Loucy (cell line): ENCODE measurements around the gene SIRPB2.

Experiments used
- EZH2phosphoT487 ChIP-seq: fragments of 200-600 bp; IDR thresholded peaks from 2 replicates; pipeline ENCODE4 v1.6.1; 2018; ENCODE audit warnings: antibody characterized with exemption, mild to moderate bottlenecking, moderate library complexity, borderline replicate concordance
- TF ChIP-seq, protein P1 (sequence below): fragments of 200-600 bp; sonication (generic); conservative IDR thresholded peaks from 2 replicates; pipeline ENCODE4 v1.5.1; 2014; ENCODE audit warnings: mild to moderate bottlenecking, antibody characterized with exemption, low read length

DNA sequence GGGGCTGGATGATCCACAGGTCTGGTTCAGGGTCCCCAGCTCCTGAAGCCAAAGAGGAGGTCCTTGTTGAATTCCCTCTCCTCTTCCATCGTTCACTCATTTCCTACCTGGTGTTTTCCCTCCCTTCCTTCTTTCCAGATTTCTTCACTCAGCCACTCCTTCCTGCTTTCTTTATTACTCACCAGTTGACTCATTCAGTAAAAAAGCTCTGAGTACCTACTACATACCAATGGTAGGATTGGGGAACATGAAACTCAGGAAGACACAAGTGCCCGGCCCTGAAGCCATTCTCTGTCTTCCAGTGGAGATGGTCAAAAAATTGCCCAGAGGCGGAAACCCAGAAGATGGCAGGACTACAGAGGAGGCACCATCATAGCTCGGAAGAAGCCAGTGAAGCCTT, 12.7 kb downstream of the SIRPB2 start:
- TF ChIP-seq, protein P1, sequence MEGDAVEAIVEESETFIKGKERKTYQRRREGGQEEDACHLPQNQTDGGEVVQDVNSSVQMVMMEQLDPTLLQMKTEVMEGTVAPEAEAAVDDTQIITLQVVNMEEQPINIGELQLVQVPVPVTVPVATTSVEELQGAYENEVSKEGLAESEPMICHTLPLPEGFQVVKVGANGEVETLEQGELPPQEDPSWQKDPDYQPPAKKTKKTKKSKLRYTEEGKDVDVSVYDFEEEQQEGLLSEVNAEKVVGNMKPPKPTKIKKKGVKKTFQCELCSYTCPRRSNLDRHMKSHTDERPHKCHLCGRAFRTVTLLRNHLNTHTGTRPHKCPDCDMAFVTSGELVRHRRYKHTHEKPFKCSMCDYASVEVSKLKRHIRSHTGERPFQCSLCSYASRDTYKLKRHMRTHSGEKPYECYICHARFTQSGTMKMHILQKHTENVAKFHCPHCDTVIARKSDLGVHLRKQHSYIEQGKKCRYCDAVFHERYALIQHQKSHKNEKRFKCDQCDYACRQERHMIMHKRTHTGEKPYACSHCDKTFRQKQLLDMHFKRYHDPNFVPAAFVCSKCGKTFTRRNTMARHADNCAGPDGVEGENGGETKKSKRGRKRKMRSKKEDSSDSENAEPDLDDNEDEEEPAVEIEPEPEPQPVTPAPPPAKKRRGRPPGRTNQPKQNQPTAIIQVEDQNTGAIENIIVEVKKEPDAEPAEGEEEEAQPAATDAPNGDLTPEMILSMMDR: no peak
- TF ChIP-seq EZH2phosphoT487: no peak
